MCF 10A (cell line): ENCODE results near the gene INCA1. TPM values are rescaled to one million over a fixed set of nuclear protein-coding genes. Genes with fewer than 3 reads are reported as not detected.
A peak's percentile ranks its signal among the peaks of the same experiment; 100 is the strongest.

ENCODE experiments used
- BruUV-seq: library from RNA; stranded (reverse); fragments of 400-500 nt; replicated peaks from 2 replicates; lab custom pipeline; 2021; lab: Mats Ljungman, UMichigan
- CTCF ChIA-PET: fragments of 300-600 bp; sonication (Branson Sonifier 250); formaldehyde crosslinking; extraction: SDS; loops from one replicate; lab custom pipeline; 2021; ENCODE audit warnings: antibody characterized with exemption, inconsistent platforms; lab: Yijun Ruan, JAX
- POLR2A ChIA-PET: fragments of 300-600, 350-650 bp; sonication (Branson Sonifier 250); formaldehyde crosslinking; extraction: SDS; loops from one replicate; lab custom pipeline; 2020; ENCODE audit warnings: antibody characterized with exemption, inconsistent platforms; lab: Yijun Ruan, JAX
- DNase-seq: peaks from one replicate; pipeline ENCODE4 v3.0.0-alpha.2; 2018; ENCODE audit not compliant: unreplicated experiment
- H3K27ac Mint-ChIP-seq: one replicate; pipeline ENCODE4 v1.8.0; 2022; ENCODE audit warnings: mild to moderate bottlenecking, low read depth, mixed read lengths; ENCODE audit not compliant: unreplicated experiment
- H3K27me3 Mint-ChIP-seq: one replicate; pipeline ENCODE4 v1.8.0; 2022; ENCODE audit warnings: mixed read lengths; ENCODE audit not compliant: insufficient read depth, unreplicated experiment
- H3K36me3 Mint-ChIP-seq: one replicate; pipeline ENCODE4 v1.8.0; 2022; ENCODE audit warnings: mild to moderate bottlenecking, moderate library complexity, mixed read lengths; ENCODE audit not compliant: insufficient read depth, unreplicated experiment
- H3K4me1 Mint-ChIP-seq: one replicate; pipeline ENCODE4 v1.8.0; 2022; ENCODE audit warnings: mixed read lengths; ENCODE audit not compliant: insufficient read depth, unreplicated experiment
- H3K4me3 Mint-ChIP-seq: one replicate; pipeline ENCODE4 v1.8.0; 2022; ENCODE audit warnings: mild to moderate bottlenecking, moderate library complexity, mixed read lengths; ENCODE audit not compliant: unreplicated experiment
- H3K9me3 Mint-ChIP-seq: one replicate; pipeline ENCODE4 v1.8.0; 2022; ENCODE audit warnings: mixed read lengths; ENCODE audit not compliant: unreplicated experiment
- CTCF ChIP-seq: fragments of 200-600 bp; IDR thresholded peaks from one replicate; pipeline ENCODE4 v1.8.0; 2022; ENCODE audit warnings: antibody characterized with exemption, mild to moderate bottlenecking; ENCODE audit not compliant: unreplicated experiment
- intact Hi-C: fragments of 100-400 bp; cut with micrococcal nuclease; formaldehyde crosslinking; loops from 2 replicates; pipeline ENCODE4 v1.14.1; 2022
- total RNA-seq: library from RNA; stranded (reverse); gene quantifications from 2 replicates; pipeline ENCODE4 v1.2.3, GENCODE V29; 2022

Gene INCA1
- total RNA-seq, 1 experiment from 2014 or later: 0.44 TPM

- CTCF ChIA-PET: interaction anchor here (0.6 to 1.6 kb wide), 3 partner anchors 14 to 56 kb away, joined by 3 to 5 read pairs (median 3); no protein-coding TSS in a partner anchor
- DNase-seq: no peak
- POLR2A ChIA-PET: interaction anchor here (0.6 to 13.3 kb wide), 8 partner anchors 17 to 389 kb away, joined by 3 to 639 read pairs (median 19); partner anchors contain the start of genes CAMTA2, CXCL16, ENO3 and MED11
- Mint-ChIP-seq H3K27ac (no peak overlapping the region), H3K36me3 (peaks cover 22% of the 10 kb centered on the region), H3K9me3 (no peaks in the 10 kb centered on the region), H3K4me1 (peaks cover 8% of the 10 kb centered on the region), H3K27me3 (no peaks in the 10 kb centered on the region), H3K4me3 (no peak overlapping the region)
- intact Hi-C loops: no loop called here
- no TSS peak for BruUV-seq
- TF ChIP-seq CTCF: no peak
Observed at GRCh38 chr17:4965311-4965986, 31.9 kb downstream of the INCA1 start.

GRCh38 chr17:4960279-4960922 is 36.9 kb downstream of the INCA1 start:
- intact Hi-C loops: no loop called here
- Mint-ChIP-seq H3K27ac (no peak overlapping the region), H3K4me1 (no peaks in the 10 kb centered on the region), H3K9me3 (no peaks in the 10 kb centered on the region), H3K36me3 (peaks cover 29% of the 10 kb centered on the region), H3K27me3 (no peaks in the 10 kb centered on the region), H3K4me3 (no peak overlapping the region)
- BruUV-seq: no TSS peak
- no peak for DNase-seq
- no peak for TF ChIP-seq CTCF
- ChIA-PET POLR2A (no interaction called here), CTCF (no interaction called here)

GRCh38 chr17:4959261-4959965 is 37.9 kb downstream of the INCA1 start:
- CTCF ChIA-PET: no interaction called here
- Mint-ChIP-seq H3K9me3 (no peaks in the 10 kb centered on the region), H3K4me3 (no peak overlapping the region), H3K27me3 (no peaks in the 10 kb centered on the region), H3K27ac (peak overlapping the region; percentile 51), H3K36me3 (peaks cover 29% of the 10 kb centered on the region), H3K4me1 (no peaks in the 10 kb centered on the region)
- POLR2A ChIA-PET: interaction anchor here (0.9 to 21.5 kb wide), 3 partner anchors 8 to 11 kb away, joined by 3 to 639 read pairs (median 4); partner anchors contain the start of genes PFN1 and SPAG7
- DNase-seq: no peak
- intact Hi-C loops: no loop called here
- no peak for TF ChIP-seq CTCF
- BruUV-seq: TSS peak; percentile 83

GRCh38 chr17:4958102-4958501 is 39.2 kb downstream of the INCA1 start:
- H3K4me3 Mint-ChIP-seq: no peak overlapping the region
- H3K27me3 Mint-ChIP-seq: no peaks in the 10 kb centered on the region
- no peaks in the 10 kb centered on the region for H3K9me3 Mint-ChIP-seq
- peaks cover 24% of the 10 kb centered on the region for H3K36me3 Mint-ChIP-seq
- H3K27ac Mint-ChIP-seq: peak overlapping the region; percentile 51
- no TSS peak for BruUV-seq
- CTCF ChIA-PET: no interaction called here
- DNase-seq: no peak
- H3K4me1 Mint-ChIP-seq: no peaks in the 10 kb centered on the region
- POLR2A ChIA-PET: interaction anchor here (0.6 to 21.5 kb wide), 2 partner anchors 9 to 38 kb away, joined by 3 to 639 read pairs; partner anchors contain the start of gene SPAG7
- no peak for TF ChIP-seq CTCF
- intact Hi-C loops: no loop called here
